ENCODE measurements around the gene FAM3B.
"Not testable (repeated sequence)": the region's sequence is repeated elsewhere in the genome, so short reads cannot be mapped to it uniquely, and the experiment has no call there.

The FAM3B gene

GRCh38 chr21:41357546-41357945 is 40.9 kb downstream of the FAM3B start:
- no peak for DNase-seq

- no peak for DNase-seq
Observed at GRCh38 chr21:41358193-41359166, 41.9 kb downstream of the FAM3B start.

DNA sequence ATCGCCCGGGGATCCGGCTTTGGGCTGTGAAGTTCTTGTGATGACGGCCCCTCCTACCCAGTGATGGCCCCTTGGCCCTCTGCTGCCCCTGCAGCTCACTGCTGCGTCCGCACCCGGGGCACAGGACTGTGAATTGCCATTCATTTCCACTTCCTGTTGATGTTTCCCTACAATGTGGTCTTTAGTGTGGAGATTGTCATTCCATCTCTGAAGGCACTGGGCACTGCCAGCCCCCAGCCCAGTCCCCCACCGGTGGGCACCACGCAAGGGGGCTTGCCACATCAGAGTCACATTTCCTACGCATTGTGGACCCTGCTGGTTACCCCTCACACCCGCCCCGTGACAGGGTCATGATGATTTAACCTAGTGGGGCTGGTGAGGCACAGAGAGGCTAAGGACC is 42.7 kb downstream of the FAM3B start:
- no peak for DNase-seq

DNA sequence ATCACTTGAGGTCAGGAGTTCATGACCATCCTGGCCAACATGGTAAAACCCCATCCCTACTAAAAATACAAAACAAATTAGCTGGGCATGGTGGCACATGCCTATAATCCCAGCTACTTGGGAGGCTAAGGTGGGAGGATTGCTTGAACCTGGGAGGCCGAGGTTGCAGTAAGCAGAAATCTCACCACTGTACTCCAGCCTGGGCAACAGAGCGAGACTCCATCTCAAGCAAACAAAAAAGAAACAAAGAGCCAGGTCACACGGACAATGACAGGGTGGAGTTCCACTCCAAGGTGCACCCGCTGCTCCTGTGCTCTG is 43.1 kb downstream of the FAM3B start:
- not testable (repeated sequence) for DNase-seq

DNA sequence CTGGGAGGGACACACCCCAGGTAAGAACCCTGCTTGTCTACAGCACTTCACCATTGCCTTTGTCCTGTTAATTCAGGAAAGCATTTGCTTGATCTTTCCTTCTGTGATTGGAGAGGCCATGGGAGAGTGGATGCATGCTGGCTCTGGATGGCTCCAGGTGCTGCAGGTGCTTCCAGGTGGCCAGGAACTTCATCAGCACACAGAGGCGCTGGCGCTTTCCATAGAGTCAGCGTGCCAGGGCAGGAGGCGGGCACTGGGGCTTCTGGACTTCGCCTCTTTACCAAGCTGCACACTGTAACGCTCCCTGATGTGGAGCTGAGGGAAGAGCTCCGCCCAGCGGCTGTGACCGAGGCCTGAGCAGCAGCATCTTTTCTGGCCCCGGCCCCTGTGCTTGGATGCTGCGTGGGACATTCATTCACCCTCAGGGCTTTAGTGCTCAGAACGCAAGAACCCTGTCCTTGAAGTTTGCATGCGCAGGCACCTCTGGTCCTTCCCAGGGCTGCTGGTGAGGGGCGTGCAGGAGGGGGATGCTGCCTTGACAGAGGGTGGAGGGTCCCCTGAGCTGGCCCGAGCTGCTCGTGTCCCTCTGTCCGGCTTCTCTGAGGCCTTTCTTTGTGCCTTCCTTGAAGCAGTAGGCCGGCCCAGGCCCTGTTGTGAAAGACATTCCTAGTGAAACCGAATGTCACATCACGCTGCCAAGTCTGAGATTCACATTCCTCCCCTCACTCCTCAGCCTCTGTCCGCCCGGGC is 43.6 kb downstream of the FAM3B start:
- no peak for DNase-seq

DNA sequence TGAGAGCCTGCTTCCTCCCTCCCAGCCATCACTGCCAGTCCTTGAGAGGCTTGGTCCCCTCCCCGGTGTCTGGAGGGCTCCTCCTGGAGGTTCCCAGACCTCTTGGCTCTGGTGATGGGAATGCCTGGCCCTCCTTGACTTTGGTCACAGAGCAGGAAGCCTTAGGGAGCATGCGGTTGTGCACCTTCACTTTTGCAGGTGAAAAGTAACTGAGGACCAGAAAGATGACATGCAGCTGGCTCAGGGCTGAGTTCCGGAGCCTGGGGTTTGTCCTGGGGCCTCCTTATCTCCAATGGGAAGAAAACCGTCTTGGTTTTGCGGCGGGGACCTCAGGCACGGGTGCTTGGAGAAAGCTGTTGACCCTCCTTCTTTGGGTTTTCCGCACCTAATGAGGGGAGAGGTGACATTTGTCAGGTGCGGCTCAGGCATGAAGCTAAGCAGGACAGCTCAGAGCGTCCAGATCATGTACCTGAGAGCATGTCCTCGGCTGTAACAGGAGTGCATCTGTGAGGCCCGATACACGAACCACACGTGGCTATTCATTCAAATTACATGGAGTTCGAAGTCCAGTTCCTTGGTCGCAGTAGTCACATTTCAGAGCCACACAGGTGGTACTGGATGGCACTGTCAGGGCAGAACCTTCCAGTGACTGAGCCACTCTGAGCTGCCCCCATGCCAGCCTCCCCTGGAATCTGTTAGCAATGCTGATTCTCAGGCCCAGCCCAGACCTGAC is 44.6 kb downstream of the FAM3B start:
- DNase-seq, result no peak

DNA sequence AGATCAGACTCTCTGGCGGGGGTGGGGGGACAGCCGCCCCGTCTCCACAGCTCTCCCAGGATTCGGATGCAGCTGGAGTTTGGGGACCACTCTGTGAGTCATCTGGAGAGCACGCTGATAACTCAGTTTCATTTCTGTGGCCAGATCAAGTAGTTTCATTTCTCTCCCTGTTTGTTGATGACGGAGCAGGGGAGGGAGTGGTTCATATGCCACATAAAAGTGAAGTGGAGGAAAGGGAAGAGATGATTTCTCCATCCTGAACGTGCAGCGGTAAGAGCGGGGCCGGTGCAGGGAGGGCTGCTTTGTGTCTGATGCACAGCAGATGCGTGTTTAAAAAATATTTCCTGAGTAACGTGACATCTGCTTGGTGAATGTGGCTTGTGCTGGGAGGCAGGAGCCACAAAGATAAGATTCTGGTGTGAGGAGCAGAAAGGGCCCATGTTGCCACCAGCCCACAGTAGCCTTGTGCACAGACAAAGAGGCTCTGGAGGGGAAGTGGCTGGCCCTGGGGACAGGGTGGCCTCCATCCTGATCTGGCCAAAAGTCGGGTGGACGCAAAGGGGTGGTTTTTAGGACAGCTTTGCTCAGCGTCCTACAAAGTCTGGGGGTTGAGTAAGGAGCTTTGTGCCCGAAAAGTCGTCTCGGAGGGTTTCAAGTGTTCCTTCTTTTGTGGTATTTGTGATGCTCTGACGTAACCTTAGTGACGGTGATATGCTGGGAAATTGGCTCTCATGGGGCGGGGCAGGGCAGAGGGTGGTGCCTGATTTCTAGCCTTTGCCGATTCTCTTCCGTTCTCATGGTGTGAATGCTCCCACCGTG is 45.4 kb downstream of the FAM3B start, which contains the start of gene MX2:
Gene MX2 (plus strand): TSS at position 242 of the 819 bp plus-strand sequence. CDS start 14,880 bp downstream, outside the sequence.
- DNase-seq, result no peak

GRCh38 chr21:41362605-41363369 is 46.2 kb downstream of the FAM3B start:
- DNase-seq, result no peak

GRCh38 chr21:41363370-41364270 is 47.0 kb downstream of the FAM3B start:
- no peak for DNase-seq

DNA sequence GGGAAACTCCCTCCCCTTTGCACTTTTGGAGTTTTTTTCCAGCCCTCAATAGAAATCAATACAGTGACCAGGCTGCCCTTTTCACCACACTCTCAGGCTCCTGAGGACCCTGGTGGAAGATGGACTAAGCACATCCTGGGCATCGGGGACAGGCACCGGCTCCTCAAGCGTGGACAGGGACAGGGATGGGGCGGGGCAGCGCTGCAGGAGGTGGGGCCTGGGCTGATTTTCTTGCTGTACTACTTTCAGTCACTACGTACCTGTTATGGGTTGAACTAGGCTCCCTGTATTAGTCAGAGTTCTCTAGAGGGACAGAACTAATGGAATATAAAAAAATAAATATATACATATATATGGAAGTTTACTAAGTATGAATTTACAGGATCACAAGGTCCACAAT is 47.7 kb downstream of the FAM3B start:
- DNase-seq, result no peak

- DNase-seq, result no peak
Observed at GRCh38 chr21:41365377-41366107, 48.9 kb downstream of the FAM3B start.

DNA sequence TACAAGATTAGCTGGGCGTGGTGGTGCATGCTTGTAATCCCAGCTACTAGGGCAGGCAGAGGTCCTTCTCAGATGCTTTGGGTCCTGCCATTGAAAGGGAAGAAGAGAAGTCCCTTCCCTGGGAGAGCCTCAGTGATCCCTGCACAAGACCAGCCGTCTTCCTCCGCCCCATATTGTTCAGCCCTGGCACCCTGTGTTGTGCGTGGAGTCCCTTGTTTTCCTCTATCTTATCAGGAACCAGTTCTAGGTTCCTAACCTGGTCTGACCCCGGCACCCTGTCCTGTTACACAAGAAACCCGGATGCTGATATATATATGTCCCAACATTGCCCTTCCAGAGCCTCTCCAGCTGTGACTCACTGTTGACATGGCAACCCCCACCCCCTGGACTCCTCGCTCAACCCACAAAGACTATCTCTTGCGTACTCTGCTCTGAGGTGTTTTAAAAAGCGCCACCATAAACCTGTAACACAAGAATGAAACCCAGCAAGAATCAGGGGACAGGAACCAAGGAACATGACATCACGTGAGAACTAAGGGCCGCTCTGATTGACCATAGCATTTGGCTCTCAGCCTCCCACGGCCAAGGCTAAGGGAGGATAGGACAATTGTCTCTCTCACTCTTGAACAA is 50.0 kb downstream of the FAM3B start:
- no peak for DNase-seq

DNA sequence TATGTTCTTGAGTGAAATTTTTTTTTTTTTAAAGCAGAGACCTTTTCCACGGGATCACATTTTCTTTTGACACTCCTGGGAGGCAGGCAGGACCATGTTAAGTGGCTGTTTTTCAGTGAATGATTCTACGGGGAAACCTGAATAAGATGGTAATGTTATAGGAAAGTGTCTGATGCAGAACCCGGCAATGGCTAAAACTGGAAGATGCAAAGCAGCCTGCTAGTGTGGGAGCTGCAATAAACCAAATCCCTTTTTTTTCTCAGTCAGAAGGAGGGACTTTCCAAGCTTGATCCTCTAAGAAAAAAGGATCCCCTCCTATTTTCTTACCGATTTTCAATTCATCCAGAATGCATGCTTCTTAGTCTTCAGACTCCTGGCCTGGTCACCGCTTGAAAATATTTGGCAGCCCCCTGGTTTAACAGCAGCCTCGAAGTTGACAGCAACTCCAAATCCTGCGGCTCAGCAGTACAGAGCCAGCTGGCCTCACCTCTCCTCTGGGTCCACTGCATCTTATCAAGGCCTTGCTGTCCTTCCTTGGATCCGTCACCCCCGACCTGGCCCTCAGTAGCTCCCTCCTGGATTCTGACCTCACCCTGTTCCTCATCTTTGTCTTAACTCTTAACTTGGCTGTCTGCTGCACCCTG is 50.8 kb downstream of the FAM3B start:
- no peak for DNase-seq

- DNase-seq, result no peak
Observed at GRCh38 chr21:41367945-41368734, 51.5 kb downstream of the FAM3B start.

DNA sequence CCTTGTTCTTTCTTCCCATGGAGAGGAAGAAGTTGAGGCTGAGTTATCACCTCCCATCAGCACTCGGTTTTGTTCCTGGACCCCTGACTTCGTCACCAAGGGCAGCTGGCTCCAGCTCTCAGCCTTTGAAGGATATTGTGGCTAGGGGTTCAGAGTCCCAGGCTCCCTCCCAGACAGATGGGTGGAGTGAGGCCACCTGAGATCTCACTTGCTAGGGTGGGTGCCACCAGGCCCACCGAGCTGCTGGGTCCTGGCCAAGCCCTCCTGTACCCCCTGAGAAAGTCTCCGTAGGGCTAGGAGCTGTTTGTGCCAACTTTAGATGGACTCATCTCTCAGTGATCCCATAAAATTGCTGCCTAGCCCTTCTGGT is 52.1 kb downstream of the FAM3B start:
- no peak for DNase-seq

DNA sequence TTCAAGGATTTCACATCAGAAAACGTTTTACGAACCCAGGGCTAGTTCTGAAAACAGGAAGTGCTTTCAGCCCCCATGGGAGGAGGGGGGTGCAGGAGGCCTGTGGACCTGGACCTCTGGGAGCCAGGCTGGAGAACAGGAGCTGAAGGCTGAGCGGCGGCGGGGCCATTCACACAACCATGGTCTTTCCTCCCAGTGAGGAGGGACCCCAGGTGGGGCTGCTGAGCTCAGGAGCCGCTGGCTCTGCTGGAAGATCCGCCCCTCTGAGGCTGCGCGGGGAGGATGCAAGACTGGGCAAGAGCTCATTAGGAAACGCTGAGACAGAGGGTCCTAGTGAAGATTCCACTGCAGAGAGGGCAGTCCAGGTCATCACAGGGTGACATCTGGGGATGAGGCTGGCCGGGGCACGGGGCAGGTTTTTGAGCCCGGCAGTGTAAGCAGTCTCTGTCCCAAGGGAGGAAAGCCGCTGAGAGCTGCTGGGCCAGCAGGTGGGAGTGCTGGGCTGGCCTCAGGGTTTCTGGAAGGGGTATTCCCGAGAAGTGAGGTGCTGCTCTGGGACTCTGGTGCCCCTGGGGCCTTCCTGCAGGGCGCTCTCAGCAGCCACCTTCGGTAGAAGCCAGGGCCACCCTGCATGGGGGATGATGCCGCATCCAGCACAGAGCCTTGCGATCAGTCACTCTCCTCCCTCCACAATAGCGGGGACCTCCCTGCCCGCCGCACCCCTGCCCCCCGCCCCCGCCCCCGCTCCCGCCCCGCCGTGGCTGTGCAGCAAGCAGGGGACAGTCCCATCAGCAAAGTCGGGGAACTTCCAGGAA is 52.7 kb downstream of the FAM3B start:
- no peak for DNase-seq
